Activated CD4-positive, alpha-beta T cell treated with anti-CD3 and anti-CD28 coated beads, Interleukin-2, amount 50 U/mL, for 4 hours (primary cell): ENCODE data around the gene DYDC2.
A peak's percentile ranks its signal among the peaks of the same experiment; 100 is the strongest.

ENCODE experiments used
- DNase-seq, 2 experiments: peaks; one replicate each; pipeline ENCODE4 v3.0.0-alpha.2; 2020

DYDC2 gene

GRCh38 chr10:80372675-80373074, 16.1 kb downstream of the DYDC2 start:
- no peak for DNase-seq

GRCh38 chr10:80373502-80373901, 16.9 kb downstream of the DYDC2 start:
- no peak for DNase-seq

GRCh38 chr10:80379701-80380100, 23.1 kb downstream of the DYDC2 start:
- DNase-seq: no peak

GRCh38 chr10:80380185-80380584, 23.6 kb downstream of the DYDC2 start:
- no peak for DNase-seq

GRCh38 chr10:80382989-80383388, 26.4 kb downstream of the DYDC2 start:
- peak; percentile 34 to 36 for DNase-seq

- DNase-seq: no peak
Observed at GRCh38 chr10:80390740-80391139, 34.2 kb downstream of the DYDC2 start.

- DNase-seq: no peak
Observed at GRCh38 chr10:80392250-80392649, 35.7 kb downstream of the DYDC2 start.

- DNase-seq: no peak
Observed at GRCh38 chr10:80394358-80394916, 37.9 kb downstream of the DYDC2 start.

- DNase-seq: no peak
Observed at GRCh38 chr10:80397014-80397413, 40.4 kb downstream of the DYDC2 start.

- no peak for DNase-seq
Observed at GRCh38 chr10:80400136-80400804, 43.7 kb downstream of the DYDC2 start.

GRCh38 chr10:80405035-80405434, 48.5 kb downstream of the DYDC2 start:
- DNase-seq: no peak

- DNase-seq: no peak
Observed at GRCh38 chr10:80405626-80406025, 49.0 kb downstream of the DYDC2 start.

- no peak for DNase-seq
Observed at GRCh38 chr10:80406204-80406603, 49.6 kb downstream of the DYDC2 start.

GRCh38 chr10:80407812-80408241, 51.2 kb downstream of the DYDC2 start:
- DNase-seq: peak; percentile 42 to 54

- peak; percentile 69 to 71 for DNase-seq
Observed at GRCh38 chr10:80408242-80409101, 51.9 kb downstream of the DYDC2 start, which contains the start of gene PRXL2A. TSS of gene PRXL2A (plus strand) at chr10:80408551. CDS start at chr10:80420468, 11,917 bp downstream.

GRCh38 chr10:80409121-80409520, 52.5 kb downstream of the DYDC2 start:
- DNase-seq: no peak

- DNase-seq: no peak
Observed at GRCh38 chr10:80410122-80410521, 53.5 kb downstream of the DYDC2 start.

GRCh38 chr10:80410578-80411145, 54.1 kb downstream of the DYDC2 start:
- DNase-seq: no peak

- no peak for DNase-seq
Observed at GRCh38 chr10:80411267-80411668, 54.7 kb downstream of the DYDC2 start.

GRCh38 chr10:80411681-80412220, 55.2 kb downstream of the DYDC2 start:
- DNase-seq: no peak

- no peak for DNase-seq
Observed at GRCh38 chr10:80412486-80412885, 55.9 kb downstream of the DYDC2 start.

GRCh38 chr10:80413271-80413996, 56.9 kb downstream of the DYDC2 start:
- no peak for DNase-seq
